ENCODE measurements around the gene GSG1L.

GSG1L gene

GRCh38 chr16:28053461-28053860, 10.1 kb downstream of the GSG1L start:
- Histone ChIP-seq H4K20me1 (ENCODE audit: insufficient read depth) (no peaks in the 10 kb centered on the region), H3K79me2 (ENCODE audit: insufficient read depth, low read depth) (no peaks in the 10 kb centered on the region), H2AFZ (ENCODE audit: low read depth) (no peak overlapping the region), H3K9ac (no peak overlapping the region), H3K36me3 (ENCODE audit: insufficient read depth) (no peaks in the 10 kb centered on the region), H3K4me3 (IDR thresholded peaks at IDR 0.05; ENCODE audit: insufficient read depth, low read depth, low read length) (no peak overlapping the region), H3K27ac (no peak overlapping the region), H3K27me3 (ENCODE audit: insufficient read depth, low read depth) (peaks cover 1% of the 10 kb centered on the region; the same call in 1 of the 2 replicates), H3K4me2 (no peak overlapping the region), H3K4me1 (ENCODE audit: low read depth, poor library complexity, severe bottlenecking) (no peaks in the 10 kb centered on the region)
- no peak for TF ChIP-seq CTCF (conservative IDR thresholded peaks at IDR 0.05; ENCODE audit: low read depth, low read length)

GRCh38 chr16:28052274-28053128, 11.0 kb downstream of the GSG1L start:
- Histone ChIP-seq H3K79me2 (ENCODE audit: insufficient read depth, low read depth) (no peaks in the 10 kb centered on the region), H3K4me2 (no peak overlapping the region), H3K36me3 (ENCODE audit: insufficient read depth) (no peaks in the 10 kb centered on the region), H2AFZ (ENCODE audit: low read depth) (no peak overlapping the region), H4K20me1 (ENCODE audit: insufficient read depth) (no peaks in the 10 kb centered on the region), H3K4me1 (ENCODE audit: low read depth, poor library complexity, severe bottlenecking) (no peaks in the 10 kb centered on the region), H3K27ac (no peak overlapping the region), H3K9ac (no peak overlapping the region), H3K27me3 (ENCODE audit: insufficient read depth, low read depth) (no peaks in the 10 kb centered on the region), H3K4me3 (IDR thresholded peaks at IDR 0.05; ENCODE audit: insufficient read depth, low read depth, low read length) (no peak overlapping the region)
- TF ChIP-seq CTCF (conservative IDR thresholded peaks at IDR 0.05; ENCODE audit: low read depth, low read length): no peak

GRCh38 chr16:28051486-28051885, 12.0 kb downstream of the GSG1L start:
- TF ChIP-seq CTCF (conservative IDR thresholded peaks at IDR 0.05; ENCODE audit: low read depth, low read length): no peak
- no peaks in the 10 kb centered on the region for H3K79me2 ChIP-seq (ENCODE audit: insufficient read depth, low read depth)
- H3K27ac ChIP-seq: no peak overlapping the region
- no peaks in the 10 kb centered on the region for H3K36me3 ChIP-seq (ENCODE audit: insufficient read depth)
- no peaks in the 10 kb centered on the region for H3K4me1 ChIP-seq (ENCODE audit: low read depth, poor library complexity, severe bottlenecking)
- no peaks in the 10 kb centered on the region for H3K27me3 ChIP-seq (ENCODE audit: insufficient read depth, low read depth)
- H2AFZ ChIP-seq (ENCODE audit: low read depth): no peak overlapping the region
- no peak overlapping the region for H3K4me3 ChIP-seq (IDR thresholded peaks at IDR 0.05; ENCODE audit: insufficient read depth, low read depth, low read length)
- no peak overlapping the region for H3K4me2 ChIP-seq
- H3K9ac ChIP-seq: no peak overlapping the region
- H4K20me1 ChIP-seq (ENCODE audit: insufficient read depth): no peaks in the 10 kb centered on the region

GRCh38 chr16:28042811-28043210, 20.7 kb downstream of the GSG1L start:
- TF ChIP-seq CTCF (conservative IDR thresholded peaks at IDR 0.05; ENCODE audit: low read depth, low read length): no peak
- Histone ChIP-seq H4K20me1 (ENCODE audit: insufficient read depth) (no peaks in the 10 kb centered on the region), H2AFZ (ENCODE audit: low read depth) (no peak overlapping the region), H3K27ac (no peak overlapping the region), H3K79me2 (ENCODE audit: insufficient read depth, low read depth) (no peaks in the 10 kb centered on the region), H3K36me3 (ENCODE audit: insufficient read depth) (no peaks in the 10 kb centered on the region), H3K4me2 (no peak overlapping the region), H3K27me3 (ENCODE audit: insufficient read depth, low read depth) (no peaks in the 10 kb centered on the region), H3K4me1 (ENCODE audit: low read depth, poor library complexity, severe bottlenecking) (no peaks in the 10 kb centered on the region), H3K9ac (no peak overlapping the region), H3K4me3 (IDR thresholded peaks at IDR 0.05; ENCODE audit: insufficient read depth, low read depth, low read length) (no peak overlapping the region)
